Bronchial epithelial cell (primary cell): ENCODE results near the gene PRUNE1. TPM values are rescaled to one million over a fixed set of nuclear protein-coding genes. Genes with fewer than 3 reads are reported as not detected.

Experiments
- DNase-seq: peaks from one replicate; pipeline ENCODE4 v3.0.0-alpha.2; 2010; ENCODE audit warnings: low read depth
- FAIRE-seq: peaks from 2 replicates; lab custom pipeline; 2011; peaks lifted over from hg19 to GRCh38; lab: Jason Lieb, UNC
- H3K27me3 ChIP-seq: 2 replicates; pipeline ENCODE4 v1.5.1; 2011; ENCODE audit warnings: low read length; ENCODE audit not compliant: control insufficient read depth, insufficient read depth
- H3K36me3 ChIP-seq: 2 replicates; pipeline ENCODE4 v1.5.1; 2011; ENCODE audit warnings: low read length; ENCODE audit not compliant: control insufficient read depth, insufficient read depth
- H3K4me3 ChIP-seq: 2 replicates; pipeline ENCODE4 v1.5.1; 2011; ENCODE audit warnings: mild to moderate bottlenecking, low read depth, low read length, control low read depth
- CTCF ChIP-seq: IDR thresholded peaks from 2 replicates; pipeline ENCODE4 v1.5.1; 2011; ENCODE audit warnings: mild to moderate bottlenecking, moderate library complexity, low read length, control low read depth, inconsistent platforms; ENCODE audit not compliant: insufficient read depth, severe bottlenecking
- total RNA-seq: library from RNA; depleted of rRNA; stranded (reverse); fragments of >200 nt; gene quantifications from 2 replicates; pipeline ENCODE4 v1.2.1, GENCODE V29; 2014

Gene PRUNE1
- total RNA-seq, 1 donor from 2014 or later, result 6.6 TPM

DNA sequence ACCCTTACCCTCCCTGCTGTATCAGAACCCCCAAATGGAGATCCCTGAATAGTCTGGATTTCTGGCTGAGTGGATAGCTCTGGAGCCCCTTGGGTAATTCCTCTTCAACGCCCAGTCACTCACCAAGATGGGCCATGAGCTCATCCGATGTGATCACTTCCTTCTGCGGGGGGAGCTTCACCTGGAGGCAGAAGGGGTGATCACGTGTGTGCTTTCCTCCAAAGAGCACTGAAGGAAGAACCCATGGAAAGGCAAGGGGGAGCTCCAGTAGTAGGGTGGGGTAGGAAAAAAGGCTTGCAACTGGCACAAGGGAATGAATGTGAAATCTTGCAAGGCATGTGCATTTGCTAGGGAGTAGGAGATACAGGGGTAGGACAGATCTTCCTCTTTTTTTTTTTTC is 6.6 kb upstream of the PRUNE1 start:
- Histone ChIP-seq H3K4me3 (no peak overlapping the region), H3K36me3 (peaks cover 5% of the 10 kb centered on the region), H3K27me3 (no peaks in the 10 kb centered on the region)
- DNase-seq (no peak), FAIRE-seq (no peak)
- no peak for TF ChIP-seq CTCF

- no peak for DNase-seq
- no peak for TF ChIP-seq CTCF
- Histone ChIP-seq H3K36me3 (peaks cover 5% of the 10 kb centered on the region), H3K27me3 (no peaks in the 10 kb centered on the region), H3K4me3 (no peak overlapping the region)
- no peak for FAIRE-seq
Measured at GRCh38 chr1:151002051-151002450, 6.2 kb upstream of the PRUNE1 start.

GRCh38 chr1:151002611-151003010 is 5.6 kb upstream of the PRUNE1 start:
- TF ChIP-seq CTCF, result no peak
- Histone ChIP-seq H3K36me3 (peaks cover 5% of the 10 kb centered on the region), H3K27me3 (no peaks in the 10 kb centered on the region), H3K4me3 (no peak overlapping the region)
- FAIRE-seq (no peak), DNase-seq (no peak)

DNA sequence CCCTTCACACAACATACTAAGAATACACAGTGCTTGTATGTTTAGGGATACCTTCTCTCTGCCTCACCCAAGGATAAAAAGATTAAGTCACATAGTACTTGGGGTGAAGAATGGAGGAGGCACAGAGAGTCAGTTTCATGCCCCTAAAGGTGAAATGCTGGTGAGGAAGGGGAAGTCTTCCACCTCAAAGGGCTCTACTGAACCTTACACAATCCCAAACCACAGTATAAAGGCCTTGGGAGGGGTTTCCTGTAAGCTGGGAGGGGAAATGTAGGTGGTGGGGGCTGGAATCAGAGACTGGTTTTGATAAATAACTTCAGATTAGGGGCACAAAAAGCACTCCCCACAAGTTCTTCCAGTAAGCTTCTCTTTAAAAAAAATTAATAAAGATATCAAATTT is 5.1 kb upstream of the PRUNE1 start:
- DNase-seq (no peak), FAIRE-seq (no peak)
- H3K4me3 ChIP-seq, result no peak overlapping the region
- TF ChIP-seq CTCF, result no peak
- H3K36me3 ChIP-seq, result peaks cover 5% of the 10 kb centered on the region
- H3K27me3 ChIP-seq, result no peaks in the 10 kb centered on the region

DNA sequence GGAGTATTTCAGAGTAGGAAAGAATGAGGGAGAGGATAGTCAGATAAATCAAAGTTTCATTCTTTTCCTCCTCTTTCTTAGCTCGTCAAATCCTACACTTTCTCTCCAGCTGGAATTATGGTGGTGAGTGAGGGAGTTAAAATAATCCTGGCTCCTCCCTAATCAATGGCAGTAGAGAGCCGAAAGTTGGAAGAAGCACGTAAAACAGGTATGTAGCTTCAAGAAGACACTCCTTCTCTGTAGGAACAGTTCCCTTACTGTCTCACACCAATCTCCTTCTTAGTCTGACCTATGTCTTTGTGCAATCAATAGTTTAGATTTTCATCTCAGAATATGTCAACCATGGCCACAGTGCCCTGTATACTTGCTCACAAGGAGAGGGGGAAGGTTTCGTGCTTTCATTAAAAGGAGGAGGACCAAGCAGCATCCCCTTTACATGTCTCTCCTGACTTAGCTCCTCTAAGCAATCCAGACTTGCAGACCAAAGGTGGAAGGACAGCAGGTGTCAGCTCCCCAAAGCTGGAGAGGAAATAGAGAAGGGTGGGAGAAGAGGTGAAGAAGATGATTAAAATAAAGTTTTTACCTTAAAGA is 2.4 kb upstream of the PRUNE1 start:
- Histone ChIP-seq H3K36me3 (peaks cover 1% of the 10 kb centered on the region), H3K4me3 (peak overlapping the region; percentile 46), H3K27me3 (no peaks in the 10 kb centered on the region)
- TF ChIP-seq CTCF, result no peak
- DNase-seq, result no peak
- FAIRE-seq, result no peak
